B cell (primary cell): Measurements from ENCODE around the gene LRP6. TPM values are rescaled to one million over a fixed set of nuclear protein-coding genes. Genes with fewer than 3 reads are reported as not detected.

Source experiments
- ATAC-seq: fragments of 200-7000 bp; cut with Tn5 transposase; one replicate; pipeline ENCODE4 v1.10.0; 2021; ENCODE audit warnings: low read depth, mild to moderate bottlenecking, moderate number of reproducible peaks, moderate library complexity
- CTCF ChIA-PET: fragments of 350-600 bp; sonication (Branson Sonifier 250); formaldehyde crosslinking; loops from one replicate; lab custom pipeline; 2021; ENCODE audit warnings: antibody characterized with exemption, inconsistent platforms; lab: Charles Lee
- POLR2A ChIA-PET: fragments of 350-600 bp; sonication (Branson Sonifier 250); formaldehyde crosslinking; loops from one replicate; lab custom pipeline; 2021; ENCODE audit warnings: antibody characterized with exemption; lab: Charles Lee
- DNase-seq: peaks from one replicate; pipeline ENCODE4 v3.0.0; 2013
- H2AFZ ChIP-seq: 2 replicates; pipeline ENCODE4 v1.6.1; 2012; ENCODE audit warnings: mild to moderate bottlenecking, low read depth, low read length; ENCODE audit not compliant: insufficient read depth, poor library complexity, severe bottlenecking
- H3K27ac ChIP-seq, 2 donors: 1 replicate in 1 of 2; 2 replicates in 1 of 2; pipeline ENCODE4 v1.5.1; 2012 to 2013; ENCODE audit warnings: low read length in 2 of 2, mild to moderate bottlenecking in 2 of 2, moderate library complexity in 1 of 2
- H3K27me3 ChIP-seq, 4 experiments: fragments of 200-600 bp in 1 of 4; sonication (generic) in 1 of 4; replicated peaks in 1 of 4; 1 replicate in 2 of 4; 2 replicates in 2 of 4; pipeline versions ENCODE4 v1.6.1 to v1.7.0; 2013 to 2016; ENCODE audit warnings: low read length in 3 of 4, mild to moderate bottlenecking in 2 of 4, mixed read lengths in 1 of 4, moderate library complexity in 1 of 4; ENCODE audit not compliant: insufficient read depth in 4 of 4, control insufficient read depth in 3 of 4; ENCODE audit errors: control extremely low read depth in 1 of 4
- H3K36me3 ChIP-seq, 2 experiments: replicated peaks in 1 of 2; 1 replicate in 1 of 2; 2 replicates in 1 of 2; pipeline versions ENCODE4 v1.6.1 to v1.7.1; 2013; ENCODE audit warnings: low read length in 1 of 2; ENCODE audit not compliant: insufficient read depth in 2 of 2, control insufficient read depth in 1 of 2; ENCODE audit errors: control extremely low read depth in 1 of 2, extremely low read depth in 1 of 2
- H3K4me1 ChIP-seq, 2 donors: fragments of 200-600 bp in 1 of 2; sonication (generic) in 1 of 2; 1 replicate in 1 of 2; 2 replicates in 1 of 2; pipeline versions ENCODE4 v1.5.1 to v1.6.1; 2013 to 2017; ENCODE audit warnings: low read length in 2 of 2; ENCODE audit not compliant: control insufficient read depth in 2 of 2, insufficient read depth in 2 of 2
- H3K4me2 ChIP-seq: replicated peaks from 2 replicates; pipeline ENCODE3; 2012; ENCODE audit warnings: mild to moderate bottlenecking, low read depth, low read length; ENCODE audit not compliant: poor library complexity, severe bottlenecking
- H3K4me3 ChIP-seq, 5 experiments: fragments of 200-600 bp in 1 of 5; sonication (generic) in 1 of 5; 1 replicate in 3 of 5; 2 replicates in 2 of 5; pipeline versions ENCODE4 v1.5.1 to v1.7.0; 2011 to 2016; ENCODE audit warnings: low read length in 4 of 5, mild to moderate bottlenecking in 4 of 5, low read depth in 2 of 5, control low read depth in 1 of 5, moderate library complexity in 1 of 5; ENCODE audit not compliant: insufficient read depth in 1 of 5; ENCODE audit errors: control extremely low read depth in 1 of 5, extremely low read depth in 1 of 5
- H3K79me2 ChIP-seq: fragments of 200-600 bp; sonication (generic); one replicate; pipeline ENCODE4 v1.6.0; 2016; ENCODE audit warnings: low read length; ENCODE audit not compliant: control insufficient read depth, insufficient read depth
- H3K9ac ChIP-seq: fragments of 200-600 bp; sonication (generic); 2 replicates; pipeline ENCODE4 v1.6.1; 2017; ENCODE audit warnings: mild to moderate bottlenecking, low read length, moderate library complexity
- H3K9me3 ChIP-seq, 3 donors: one replicate each; pipeline versions ENCODE4 v1.6.1 to v1.7.1; 2013; ENCODE audit warnings: low read length in 2 of 3; ENCODE audit not compliant: control insufficient read depth in 2 of 3, insufficient read depth in 1 of 3; ENCODE audit errors: control extremely low read depth in 1 of 3
- H4K20me1 ChIP-seq: 2 replicates; pipeline ENCODE4 v1.6.0; 2012; ENCODE audit warnings: mild to moderate bottlenecking, low read length; ENCODE audit not compliant: insufficient read depth, control insufficient read depth, poor library complexity, severe bottlenecking
- H3K27ac Mint-ChIP-seq: one replicate; pipeline ENCODE4 v1.8.0; 2021; ENCODE audit warnings: mixed read lengths
- H3K27me3 Mint-ChIP-seq: one replicate; pipeline ENCODE4 v1.8.0; 2021; ENCODE audit warnings: mixed read lengths
- H3K4me1 Mint-ChIP-seq: one replicate; pipeline ENCODE4 v1.8.0; 2021; ENCODE audit warnings: mixed read lengths
- H3K4me3 Mint-ChIP-seq: one replicate; pipeline ENCODE4 v1.8.0; 2021; ENCODE audit warnings: mixed read lengths
- H3K9me3 Mint-ChIP-seq: one replicate; pipeline ENCODE4 v1.8.0; 2022; ENCODE audit warnings: mixed read lengths; ENCODE audit not compliant: insufficient read depth
- EZH2 ChIP-seq: IDR thresholded peaks from 2 replicates; pipeline ENCODE4 v1.6.1; 2012; ENCODE audit warnings: borderline replicate concordance, low read depth, mild to moderate bottlenecking, moderate library complexity, low read length; ENCODE audit not compliant: insufficient read depth, poor library complexity, severe bottlenecking
- WGBS: methylation state at CpG from one replicate; pipeline ENCODE4 v1.1.5; 2013; ENCODE audit warnings: missing lambda C conversion rate; ENCODE audit not compliant: insufficient coverage; 5-methylcytosine and 5-hydroxymethylcytosine counted together
- intact Hi-C: fragments of 100-400 bp; cut with micrococcal nuclease; formaldehyde crosslinking; loops from one replicate; pipeline ENCODE4 v1.10.0; 2022
- polyA plus RNA-seq: library from polyadenylated mRNA; depleted of rRNA; stranded (reverse); fragments of >200 nt; gene quantifications from 2 replicates; pipeline ENCODE4 v1.2.3, GENCODE V29; 2012
- total RNA-seq, 2 donors: library from RNA; stranded (reverse); fragments of 120-200 nt in 1 of 2; gene quantifications; 1 replicate in 1 of 2; 2 replicates in 1 of 2; pipeline versions ENCODE4 v1.2.3 to v1.2.4, GENCODE V29; 2013 to 2022
- TF ChIP-seq, protein P1 (sequence below): fragments of 200-600 bp; IDR thresholded peaks from one replicate; pipeline ENCODE4 v1.8.0; 2022; ENCODE audit warnings: antibody characterized with exemption, mild to moderate bottlenecking

The LRP6 gene
- total and polyA plus RNA-seq, 2 donors (not counting 1 experiment from before 2014, with no cell fraction given) = 0.34 to 2.8 TPM

GRCh38 chr12:12180575-12180974 lies 86.3 kb downstream of the LRP6 start:
- TF ChIP-seq, protein P1, sequence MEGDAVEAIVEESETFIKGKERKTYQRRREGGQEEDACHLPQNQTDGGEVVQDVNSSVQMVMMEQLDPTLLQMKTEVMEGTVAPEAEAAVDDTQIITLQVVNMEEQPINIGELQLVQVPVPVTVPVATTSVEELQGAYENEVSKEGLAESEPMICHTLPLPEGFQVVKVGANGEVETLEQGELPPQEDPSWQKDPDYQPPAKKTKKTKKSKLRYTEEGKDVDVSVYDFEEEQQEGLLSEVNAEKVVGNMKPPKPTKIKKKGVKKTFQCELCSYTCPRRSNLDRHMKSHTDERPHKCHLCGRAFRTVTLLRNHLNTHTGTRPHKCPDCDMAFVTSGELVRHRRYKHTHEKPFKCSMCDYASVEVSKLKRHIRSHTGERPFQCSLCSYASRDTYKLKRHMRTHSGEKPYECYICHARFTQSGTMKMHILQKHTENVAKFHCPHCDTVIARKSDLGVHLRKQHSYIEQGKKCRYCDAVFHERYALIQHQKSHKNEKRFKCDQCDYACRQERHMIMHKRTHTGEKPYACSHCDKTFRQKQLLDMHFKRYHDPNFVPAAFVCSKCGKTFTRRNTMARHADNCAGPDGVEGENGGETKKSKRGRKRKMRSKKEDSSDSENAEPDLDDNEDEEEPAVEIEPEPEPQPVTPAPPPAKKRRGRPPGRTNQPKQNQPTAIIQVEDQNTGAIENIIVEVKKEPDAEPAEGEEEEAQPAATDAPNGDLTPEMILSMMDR = no peak
- TF ChIP-seq EZH2 = no peak
- Mint-ChIP-seq H3K27me3 (peaks cover 6% of the 10 kb centered on the region), H3K9me3 (no peaks in the 10 kb centered on the region), H3K4me3 (no peak overlapping the region), H3K27ac (no peak overlapping the region), H3K4me1 (no peaks in the 10 kb centered on the region)
- no peak for ATAC-seq
- H3K27ac ChIP-seq = no peak overlapping the region
- H2AFZ ChIP-seq = no peak overlapping the region
- no peaks in the 10 kb centered on the region for H3K4me1 ChIP-seq
- no peaks in the 10 kb centered on the region for H4K20me1 ChIP-seq
- CTCF ChIA-PET = interaction anchor here (1.1 kb wide), 1 partner anchor 10 kb away, joined by 3 read pairs; no protein-coding TSS in a partner anchor
- POLR2A ChIA-PET = no interaction called here
- intact Hi-C loops = no loop called here
- no peaks in the 10 kb centered on the region for H3K79me2 ChIP-seq
- no peaks in the 10 kb centered on the region for H3K36me3 ChIP-seq
- H3K27me3 ChIP-seq = no peaks in the 10 kb centered on the region
- no peak overlapping the region for H3K4me2 ChIP-seq
- no peak overlapping the region for H3K9ac ChIP-seq
- H3K9me3 ChIP-seq = no peaks in the 10 kb centered on the region
- no peak overlapping the region for H3K4me3 ChIP-seq
- WGBS = no CpG with 5 or more reads among the region's 1 CpG
- DNase-seq = no peak

DNA sequence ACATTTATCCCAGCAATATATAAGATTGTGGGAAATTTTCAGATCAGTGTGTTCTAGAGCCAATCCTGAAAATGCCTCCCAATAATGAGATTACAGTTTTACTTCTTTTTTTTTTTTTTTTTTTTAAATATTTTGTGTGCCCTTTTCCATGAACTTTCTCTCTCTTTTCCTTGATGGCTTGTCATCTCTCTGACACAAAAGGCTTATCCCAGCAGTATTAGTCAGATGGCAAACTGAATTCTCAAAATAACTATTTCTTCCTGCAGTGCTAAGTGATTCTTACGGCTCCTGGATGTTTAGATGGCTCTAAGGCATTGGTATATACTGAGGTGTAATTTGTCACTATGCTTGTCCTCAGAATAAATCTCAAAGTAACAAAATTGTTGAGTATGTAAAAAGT lies 86.7 kb downstream of the LRP6 start:
- no peak overlapping the region for H3K27ac ChIP-seq
- Mint-ChIP-seq H3K27ac (no peak overlapping the region), H3K4me1 (no peaks in the 10 kb centered on the region), H3K4me3 (no peak overlapping the region), H3K27me3 (peaks cover 6% of the 10 kb centered on the region), H3K9me3 (no peaks in the 10 kb centered on the region)
- no peak overlapping the region for H3K4me3 ChIP-seq
- H2AFZ ChIP-seq = no peak overlapping the region
- no peak overlapping the region for H3K9ac ChIP-seq
- H4K20me1 ChIP-seq = no peaks in the 10 kb centered on the region
- H3K79me2 ChIP-seq = no peaks in the 10 kb centered on the region
- no CpG with 5 or more reads among the region's 1 CpG for WGBS
- no peak for ATAC-seq
- CTCF ChIA-PET = interaction anchor here (1.1 kb wide), 1 partner anchor 10 kb away, joined by 3 read pairs; no protein-coding TSS in a partner anchor
- intact Hi-C loops = no loop called here
- DNase-seq = no peak
- H3K4me2 ChIP-seq = no peak overlapping the region
- POLR2A ChIA-PET = no interaction called here
- no peaks in the 10 kb centered on the region for H3K27me3 ChIP-seq
- TF ChIP-seq, protein P1 = no peak
- no peak for TF ChIP-seq EZH2
- no peaks in the 10 kb centered on the region for H3K9me3 ChIP-seq
- no peaks in the 10 kb centered on the region for H3K36me3 ChIP-seq
- H3K4me1 ChIP-seq = no peaks in the 10 kb centered on the region
